ENCODE results near the gene CSNK1G2. TPM values are rescaled to one million over a fixed set of nuclear protein-coding genes. Genes with fewer than 3 reads are reported as not detected.

Gene CSNK1G2
- total and polyA plus RNA-seq, 11 donors: 18.2 to 42.7 (median 24.6) TPM

GRCh38 chr19:1945899-1946298 lies 4.9 kb downstream of the CSNK1G2 start:
- intact Hi-C loops (cut with DNase I): no loop called here
- DNase-seq (peak in 1 of 5 donors; percentile 49), ATAC-seq (no peak)
- no peak for TF ChIP-seq POLR2A (IDR thresholded peaks at IDR 0.05)
- peak; percentile 29 to 65 (median 49) for TF ChIP-seq CTCF (IDR thresholded peaks at IDR 0.05)
- Histone ChIP-seq H3K27ac (no peak overlapping the region), H3K36me3 (peaks cover 0 to 11% (median 0%) of the 10 kb centered on the region in 9 donors), H3K9me3 (no peaks in the 10 kb centered on the region), H3K4me1 (peaks cover 0 to 53% (median 17%) of the 10 kb centered on the region in 12 donors), H3K4me3 (no peak overlapping the region), H3K27me3 (no peaks in the 10 kb centered on the region)
- 44 to 73% (median 65%) methylated on average over 18 of the region's 18 CpGs for WGBS, 4 donors

GRCh38 chr19:1947651-1948209 lies 6.8 kb downstream of the CSNK1G2 start:
- WGBS, 4 donors: 76 to 89% (median 86%) methylated on average over 11 to 34 of the region's 34 CpGs
- TF ChIP-seq POLR2A (IDR thresholded peaks at IDR 0.05): no peak
- no peak for TF ChIP-seq CTCF (IDR thresholded peaks at IDR 0.05)

GRCh38 chr19:1949304-1950101 lies 8.5 kb downstream of the CSNK1G2 start:
- WGBS, 4 donors: 95 to 97% (median 96%) methylated on average over 28 to 44 of the region's 44 CpGs
- TF ChIP-seq POLR2A (IDR thresholded peaks at IDR 0.05): no peak
- peaks cover 0 to 29% (median 2%) of the 10 kb centered on the region in 12 donors for H3K4me1 ChIP-seq

More at GRCh38 chr19:1947651-1948209, 6.8 kb downstream of the CSNK1G2 start:
- Histone ChIP-seq H3K27ac (no peak overlapping the region), H3K9me3 (no peaks in the 10 kb centered on the region), H3K4me1 (peaks cover 0 to 47% (median 13%) of the 10 kb centered on the region in 12 donors), H3K36me3 (peaks cover 0 to 21% (median 0%) of the 10 kb centered on the region in 9 donors), H3K4me3 (no peak overlapping the region), H3K27me3 (no peaks in the 10 kb centered on the region)
- intact Hi-C loops (cut with DNase I): no loop called here
- ATAC-seq: peak in 1 of 4 donors; percentile 8
- no peak for DNase-seq

GRCh38 chr19:1950640-1951039 lies 9.7 kb downstream of the CSNK1G2 start:
- Histone ChIP-seq H3K27me3 (no peaks in the 10 kb centered on the region), H3K27ac (no peak overlapping the region), H3K36me3 (peaks cover 0 to 37% (median 0%) of the 10 kb centered on the region in 9 donors), H3K4me1 (peaks cover 0 to 20% (median 0%) of the 10 kb centered on the region in 12 donors), H3K4me3 (no peak overlapping the region), H3K9me3 (no peaks in the 10 kb centered on the region)
- DNase-seq (no peak), ATAC-seq (no peak)
- intact Hi-C loops (cut with DNase I): no loop called here
- 96 to 98% (median 97%) methylated on average over 16 of the region's 16 CpGs for WGBS, 4 donors
- TF ChIP-seq POLR2A (IDR thresholded peaks at IDR 0.05) (no peak), CTCF (IDR thresholded peaks at IDR 0.05) (no peak)

More at GRCh38 chr19:1949304-1950101, 8.5 kb downstream of the CSNK1G2 start:
- Histone ChIP-seq H3K27me3 (no peaks in the 10 kb centered on the region), H3K4me3 (no peak overlapping the region), H3K9me3 (no peaks in the 10 kb centered on the region), H3K27ac (no peak overlapping the region), H3K36me3 (peaks cover 0 to 37% (median 0%) of the 10 kb centered on the region in 9 donors)
- ATAC-seq (no peak), DNase-seq (no peak)
- intact Hi-C loops (cut with DNase I): no loop called here
